BE2C (cell line): ENCODE results near the gene SPDYC.
"Not testable (repeated sequence)": the region's sequence is repeated elsewhere in the genome, so short reads cannot be mapped to it uniquely, and the experiment has no call there.

Source experiments
- DNase-seq: peaks from one replicate; pipeline ENCODE4 v3.0.0-alpha.2; 2020
- H3K27me3 ChIP-seq: fragments of 250-450 bp; sonication (Bioruptor Pico); 2 replicates; pipeline ENCODE4 v1.5.1; 2020; ENCODE audit warnings: mild to moderate bottlenecking
- H3K36me3 ChIP-seq: fragments of 250-450 bp; sonication (Bioruptor Pico); 2 replicates; pipeline ENCODE4 v1.5.1; 2020; ENCODE audit warnings: mild to moderate bottlenecking
- H3K4me1 ChIP-seq: fragments of 250-450 bp; sonication (Bioruptor Pico); 2 replicates; pipeline ENCODE4 v1.5.1; 2020
- H3K4me3 ChIP-seq: 2 replicates; pipeline ENCODE4 v1.5.1; 2011; ENCODE audit warnings: low read depth, low read length
- H3K9me3 ChIP-seq: fragments of 250-450 bp; sonication (Bioruptor Pico); 2 replicates; pipeline ENCODE4 v1.5.1; 2020
- TF ChIP-seq, protein P1 (sequence below): IDR thresholded peaks from 2 replicates; pipeline ENCODE4 v1.5.1; 2012; ENCODE audit warnings: mild to moderate bottlenecking, low read depth, low read length

Gene SPDYC

GRCh38 chr11:65141896-65142494 lies 28.0 kb upstream of the SPDYC start:
- no peaks in the 10 kb centered on the region for H3K4me1 ChIP-seq
- TF ChIP-seq, protein P1, sequence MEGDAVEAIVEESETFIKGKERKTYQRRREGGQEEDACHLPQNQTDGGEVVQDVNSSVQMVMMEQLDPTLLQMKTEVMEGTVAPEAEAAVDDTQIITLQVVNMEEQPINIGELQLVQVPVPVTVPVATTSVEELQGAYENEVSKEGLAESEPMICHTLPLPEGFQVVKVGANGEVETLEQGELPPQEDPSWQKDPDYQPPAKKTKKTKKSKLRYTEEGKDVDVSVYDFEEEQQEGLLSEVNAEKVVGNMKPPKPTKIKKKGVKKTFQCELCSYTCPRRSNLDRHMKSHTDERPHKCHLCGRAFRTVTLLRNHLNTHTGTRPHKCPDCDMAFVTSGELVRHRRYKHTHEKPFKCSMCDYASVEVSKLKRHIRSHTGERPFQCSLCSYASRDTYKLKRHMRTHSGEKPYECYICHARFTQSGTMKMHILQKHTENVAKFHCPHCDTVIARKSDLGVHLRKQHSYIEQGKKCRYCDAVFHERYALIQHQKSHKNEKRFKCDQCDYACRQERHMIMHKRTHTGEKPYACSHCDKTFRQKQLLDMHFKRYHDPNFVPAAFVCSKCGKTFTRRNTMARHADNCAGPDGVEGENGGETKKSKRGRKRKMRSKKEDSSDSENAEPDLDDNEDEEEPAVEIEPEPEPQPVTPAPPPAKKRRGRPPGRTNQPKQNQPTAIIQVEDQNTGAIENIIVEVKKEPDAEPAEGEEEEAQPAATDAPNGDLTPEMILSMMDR, result no peak
- DNase-seq, result no peak

DNA sequence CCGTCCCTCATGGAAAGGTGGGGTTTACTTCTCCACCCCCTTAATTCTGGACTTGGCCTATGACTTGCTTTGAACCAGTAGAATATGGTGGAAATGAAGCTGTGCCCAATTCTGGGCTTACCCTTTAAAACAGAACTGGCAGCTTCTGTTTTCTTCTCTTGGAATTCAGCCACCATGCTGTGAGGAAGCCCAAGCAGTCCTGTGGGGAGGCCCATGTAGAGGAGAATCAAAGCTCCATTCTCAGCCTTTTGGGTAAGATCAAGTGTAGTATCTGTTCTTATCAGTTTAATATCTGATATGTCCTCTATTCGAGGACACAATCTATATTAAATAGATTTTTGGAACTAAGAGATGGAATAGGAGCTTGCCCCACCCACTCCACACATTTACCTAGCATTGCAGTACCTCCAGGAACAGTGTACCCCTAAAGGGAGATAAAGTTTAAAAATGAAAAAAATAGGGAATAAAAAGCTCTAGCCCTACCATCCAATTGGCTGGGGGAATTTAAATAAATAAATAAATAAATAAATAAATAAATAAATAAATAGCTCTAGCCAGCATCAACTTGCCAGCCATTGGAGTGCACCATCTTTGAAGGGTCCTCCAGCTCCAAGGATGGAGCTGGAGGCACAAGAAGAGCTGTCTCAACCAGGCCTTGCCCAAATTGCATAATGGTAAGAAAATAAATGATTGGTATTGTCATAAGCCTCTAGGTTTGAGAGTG lies 22.5 kb upstream of the SPDYC start:
- Histone ChIP-seq H3K4me1 (no peaks in the 10 kb centered on the region), H3K4me3 (no peak overlapping the region), H3K9me3 (no peaks in the 10 kb centered on the region), H3K27me3 (no peaks in the 10 kb centered on the region), H3K36me3 (no peaks in the 10 kb centered on the region)
- DNase-seq, result no peak
- TF ChIP-seq, protein P1, result no peak

More at GRCh38 chr11:65141896-65142494, 28.0 kb upstream of the SPDYC start:
- Histone ChIP-seq H3K4me3 (no peak overlapping the region), H3K9me3 (no peaks in the 10 kb centered on the region), H3K27me3 (no peaks in the 10 kb centered on the region), H3K36me3 (no peaks in the 10 kb centered on the region)

GRCh38 chr11:65148657-65149056 lies 21.4 kb upstream of the SPDYC start:
- TF ChIP-seq, protein P1, result no peak
- Histone ChIP-seq H3K27me3 (no peaks in the 10 kb centered on the region), H3K4me1 (no peaks in the 10 kb centered on the region), H3K9me3 (no peaks in the 10 kb centered on the region), H3K4me3 (no peak overlapping the region), H3K36me3 (no peaks in the 10 kb centered on the region)
- DNase-seq, result no peak

DNA sequence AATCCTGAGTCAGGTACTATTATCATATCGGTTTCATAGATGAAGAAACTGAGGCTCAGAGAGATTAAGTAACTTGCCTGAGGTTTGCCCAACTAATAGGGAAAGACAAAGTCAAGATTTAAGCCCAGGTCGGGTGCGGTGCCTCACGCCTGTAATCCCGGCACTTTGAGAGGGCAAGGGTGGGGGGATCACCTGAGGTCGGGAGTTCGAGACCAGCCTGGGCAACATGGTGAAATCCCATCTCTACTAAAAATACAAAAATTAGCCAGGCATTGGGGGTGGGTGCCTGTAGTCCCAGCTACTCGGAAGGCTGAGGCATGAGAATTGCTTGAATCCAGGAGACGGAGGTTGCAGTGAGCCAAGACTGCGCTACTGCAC lies 19.9 kb upstream of the SPDYC start:
- H3K4me3 ChIP-seq, H3K4me1 ChIP-seq, DNase-seq, H3K9me3 ChIP-seq, H3K27me3 ChIP-seq, H3K36me3 ChIP-seq: not testable (repeated sequence)

DNA sequence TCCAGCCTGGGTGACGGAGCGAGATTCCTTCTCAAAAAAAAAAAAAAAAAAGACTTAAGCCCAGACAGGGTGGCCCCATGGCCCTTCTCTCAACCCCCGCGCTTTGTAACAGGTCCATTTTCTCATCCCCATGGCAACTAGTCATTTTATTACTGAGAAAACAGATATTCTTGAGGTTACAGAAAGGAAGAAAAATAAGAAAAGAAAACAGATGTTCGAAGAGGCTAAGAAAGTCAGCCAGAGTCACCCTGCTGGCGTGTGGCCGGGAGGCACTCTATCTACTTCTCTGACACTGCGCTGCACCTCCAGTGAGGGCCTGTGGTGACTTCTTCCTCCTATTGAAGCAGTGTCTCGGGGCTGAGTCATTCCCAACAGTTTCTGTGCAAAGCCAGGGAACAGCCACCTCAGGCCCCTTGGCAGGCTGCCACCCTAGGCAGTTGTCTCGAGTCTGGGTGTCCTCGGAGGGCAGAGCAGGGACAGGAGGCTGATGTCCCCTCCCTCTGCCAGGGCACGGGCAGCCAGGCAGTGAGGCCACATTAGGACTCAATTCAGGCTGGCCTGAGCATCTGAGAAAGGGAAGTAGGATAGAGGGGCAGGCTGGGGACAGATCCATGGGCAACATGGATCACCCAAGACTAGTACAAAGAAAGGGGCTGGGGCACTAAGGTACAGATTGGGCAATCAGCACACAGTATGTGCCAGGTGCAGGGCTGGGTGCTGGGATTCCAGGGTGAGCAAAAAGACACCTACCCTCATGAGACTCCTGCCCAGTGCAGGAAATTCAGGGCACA lies 19.3 kb upstream of the SPDYC start:
- no peak overlapping the region for H3K4me3 ChIP-seq
- TF ChIP-seq, protein P1, result no peak
- H3K36me3 ChIP-seq, result no peaks in the 10 kb centered on the region
- peak; percentile 81 for DNase-seq
- no peaks in the 10 kb centered on the region for H3K9me3 ChIP-seq
- H3K4me1 ChIP-seq, result no peaks in the 10 kb centered on the region
- no peaks in the 10 kb centered on the region for H3K27me3 ChIP-seq

DNA sequence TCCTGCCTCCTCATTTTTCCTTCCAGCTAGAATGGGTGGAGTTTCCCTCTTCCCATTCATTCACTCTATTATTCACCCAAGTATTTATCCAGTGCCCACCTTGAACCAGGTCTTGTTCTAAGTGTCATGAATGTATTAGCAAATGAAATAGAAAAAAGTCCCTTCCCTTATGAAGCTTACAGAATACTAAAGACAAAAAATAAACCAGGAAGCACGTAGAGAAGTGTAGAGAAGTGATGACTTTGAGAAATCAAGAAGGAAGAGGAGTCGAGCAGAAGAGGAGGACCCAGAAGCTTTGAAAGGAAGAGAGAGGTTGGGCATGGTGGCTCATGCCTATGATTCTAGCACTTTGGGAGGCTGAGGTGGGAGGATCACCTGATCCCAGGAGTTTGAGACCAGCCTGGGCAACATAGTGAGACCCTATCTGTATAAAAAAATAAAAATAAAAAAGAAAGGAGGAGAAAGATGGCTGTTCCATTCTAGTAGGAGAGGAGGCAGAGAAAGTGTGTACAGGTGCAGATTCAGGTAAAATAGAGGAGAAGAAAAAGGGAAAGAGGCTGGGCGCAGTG lies 18.6 kb upstream of the SPDYC start:
- no peak for DNase-seq
- Histone ChIP-seq H3K4me1 (no peaks in the 10 kb centered on the region), H3K27me3 (no peaks in the 10 kb centered on the region), H3K9me3 (no peaks in the 10 kb centered on the region), H3K36me3 (no peaks in the 10 kb centered on the region), H3K4me3 (no peak overlapping the region)
- TF ChIP-seq, protein P1, result no peak
